Mucosa of rectum (tissue), 2 donors: Measurements from ENCODE around the gene CCDC77.
"Not testable (repeated sequence)": the region's sequence is repeated elsewhere in the genome, so short reads cannot be mapped to it uniquely, and the experiment has no call there.

ENCODE experiments used
- H3K27ac ChIP-seq, 2 donors: one replicate each; pipeline ENCODE4 v1.7.0; 2013; ENCODE audit warnings: inconsistent platforms in 2 of 2, low read depth in 2 of 2, low read length in 2 of 2
- H3K27me3 ChIP-seq, 2 donors: one replicate each; pipeline ENCODE4 v1.7.0; 2013; ENCODE audit warnings: low read length in 2 of 2; ENCODE audit not compliant: control insufficient read depth in 2 of 2, insufficient read depth in 2 of 2
- H3K36me3 ChIP-seq, 2 donors: one replicate each; pipeline ENCODE4 v1.7.0; 2013; ENCODE audit warnings: low read length in 2 of 2; ENCODE audit not compliant: control insufficient read depth in 2 of 2, insufficient read depth in 2 of 2
- H3K4me1 ChIP-seq, 2 donors: one replicate each; pipeline ENCODE4 v1.7.0; 2013; ENCODE audit warnings: low read length in 2 of 2, mild to moderate bottlenecking in 1 of 2; ENCODE audit not compliant: control insufficient read depth in 2 of 2, insufficient read depth in 2 of 2
- H3K4me3 ChIP-seq, 2 donors: one replicate each; pipeline ENCODE4 v1.7.0; 2013; ENCODE audit warnings: low read length in 2 of 2
- H3K9ac ChIP-seq, 2 donors: one replicate each; pipeline ENCODE4 v1.7.0; 2013; ENCODE audit warnings: low read length in 2 of 2, low read depth in 1 of 2, mild to moderate bottlenecking in 1 of 2
- H3K9me3 ChIP-seq, 2 donors: one replicate each; pipeline ENCODE4 v1.7.0; 2013; ENCODE audit warnings: low read length in 2 of 2; ENCODE audit not compliant: control insufficient read depth in 2 of 2
- donor health status: healthy.
- donor health status: Normal muscosa, but diverticular disease.

Gene CCDC77

DNA sequence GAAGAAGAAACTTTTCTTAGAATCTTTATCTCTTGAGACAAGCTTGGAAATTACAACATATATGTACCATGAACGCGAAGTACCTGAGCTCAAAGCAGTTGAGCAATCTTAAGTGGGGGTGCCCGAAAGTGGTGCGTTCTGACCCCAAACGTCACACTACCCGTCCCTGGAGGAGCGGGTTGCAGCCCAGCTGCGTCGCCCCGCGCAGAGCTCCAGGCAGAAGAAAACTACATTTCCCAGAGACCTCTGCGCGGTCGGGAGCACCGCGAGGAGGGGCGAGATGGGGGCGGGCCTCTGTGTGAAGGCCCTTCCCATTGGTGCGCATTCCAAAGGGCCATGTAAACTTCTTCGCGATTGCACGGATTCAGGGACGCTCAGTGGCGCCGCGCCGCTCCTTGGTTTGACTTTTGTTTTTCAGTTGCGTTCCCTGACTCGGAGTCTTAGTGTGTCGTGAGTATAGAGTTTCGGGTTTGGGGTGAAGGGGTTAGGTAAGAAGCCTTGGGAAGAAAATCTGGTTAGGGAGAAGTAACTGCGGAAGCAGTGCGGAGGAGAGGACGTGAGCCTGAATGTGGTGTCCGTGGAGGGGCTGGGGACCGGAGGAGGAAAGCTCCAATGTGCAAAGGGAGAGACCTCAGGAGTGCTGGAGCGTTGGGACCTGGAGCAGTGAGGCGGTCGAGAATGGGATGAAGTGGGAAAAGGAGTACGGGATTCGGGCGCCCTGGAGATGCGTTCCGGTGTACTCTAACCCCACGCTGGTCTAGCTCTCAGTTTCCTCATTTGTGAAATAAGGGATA, at the start of gene CCDC77:
TSS of gene CCDC77 (plus strand) at position 410 of the 794 bp plus-strand sequence. CDS start 7,740 bp downstream, outside the sequence.
- Histone ChIP-seq H3K9me3 (no peaks in the 10 kb centered on the region), H3K36me3 (no peaks in the 10 kb centered on the region), H3K27ac (peak within 1 kb of the TSS; percentile 49 to 68), H3K27me3 (no peaks in the 10 kb centered on the region), H3K4me3 (peak within 1 kb of the TSS; percentile 89 to 98), H3K4me1 (peaks cover 9 to 13% of the 10 kb centered on the region in 2 donors), H3K9ac (peak within 1 kb of the TSS; percentile 74 to 78)

DNA sequence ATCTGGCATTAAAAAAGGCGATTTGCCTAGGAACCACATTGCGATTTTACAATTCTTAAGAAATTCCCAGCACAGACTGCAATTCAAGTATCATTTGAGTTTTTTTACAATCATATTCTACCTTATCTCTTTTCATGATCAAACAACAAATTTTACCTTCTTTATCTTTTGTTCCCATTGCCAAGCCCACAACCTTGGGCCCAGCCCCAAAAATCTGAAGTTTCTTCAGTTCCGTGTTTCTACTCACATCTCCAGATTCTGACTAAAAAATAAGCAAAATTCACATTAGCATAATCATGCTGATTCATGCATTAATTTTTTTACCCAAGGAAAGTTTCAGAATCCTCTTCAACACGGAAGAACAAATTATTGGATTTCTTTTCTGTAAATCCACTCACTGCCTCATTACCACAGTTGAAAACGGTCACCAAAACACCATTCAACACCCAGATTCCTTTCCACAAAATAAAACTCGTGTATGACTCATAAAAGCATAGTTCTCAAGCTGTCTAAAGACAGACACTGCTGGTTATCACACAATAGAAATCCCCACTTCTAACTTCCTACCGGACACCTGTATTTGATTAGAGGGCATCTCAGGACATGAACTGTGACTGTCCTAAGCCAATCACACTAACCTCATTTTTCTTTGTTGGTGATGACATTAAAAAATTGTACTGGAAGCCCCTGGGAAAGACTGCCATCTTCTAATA, 45.0 kb upstream of the CCDC77 start:
- Histone ChIP-seq H3K27me3 (no peaks in the 10 kb centered on the region), H3K9me3 (no peaks in the 10 kb centered on the region), H3K4me3 (no peak overlapping the region), H3K36me3 (peaks cover 62 to 64% of the 10 kb centered on the region in 2 donors), H3K27ac (no peak overlapping the region), H3K9ac (no peak overlapping the region), H3K4me1 (peaks cover 0 to 5% of the 10 kb centered on the region in 2 donors)

DNA sequence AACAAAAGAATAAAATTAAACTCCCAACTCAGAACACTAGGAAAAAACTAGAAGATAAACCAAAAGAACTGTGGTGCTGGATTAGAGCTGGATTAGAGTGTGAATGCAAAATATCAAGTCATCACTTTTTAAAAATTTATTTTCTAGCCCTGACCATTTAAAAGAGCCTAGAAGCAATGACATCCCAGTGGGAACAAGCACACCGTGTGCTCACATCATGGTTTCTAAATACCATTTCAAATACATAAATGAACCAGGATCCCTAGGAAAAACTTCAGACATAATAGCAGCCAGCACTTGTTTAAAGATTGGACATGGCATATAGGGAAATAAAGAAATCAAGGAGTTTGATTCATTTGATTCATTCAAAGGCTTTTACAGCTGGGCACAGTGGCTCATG, 42.4 kb upstream of the CCDC77 start:
- no peak overlapping the region for H3K4me3 ChIP-seq
- H3K27me3 ChIP-seq, result no peaks in the 10 kb centered on the region
- no peak overlapping the region for H3K27ac ChIP-seq
- H3K9ac ChIP-seq, result no peak overlapping the region
- no peaks in the 10 kb centered on the region for H3K9me3 ChIP-seq
- H3K4me1 ChIP-seq, result peaks cover 0 to 5% of the 10 kb centered on the region in 2 donors
- H3K36me3 ChIP-seq, result peaks cover 58 to 74% of the 10 kb centered on the region in 2 donors

DNA sequence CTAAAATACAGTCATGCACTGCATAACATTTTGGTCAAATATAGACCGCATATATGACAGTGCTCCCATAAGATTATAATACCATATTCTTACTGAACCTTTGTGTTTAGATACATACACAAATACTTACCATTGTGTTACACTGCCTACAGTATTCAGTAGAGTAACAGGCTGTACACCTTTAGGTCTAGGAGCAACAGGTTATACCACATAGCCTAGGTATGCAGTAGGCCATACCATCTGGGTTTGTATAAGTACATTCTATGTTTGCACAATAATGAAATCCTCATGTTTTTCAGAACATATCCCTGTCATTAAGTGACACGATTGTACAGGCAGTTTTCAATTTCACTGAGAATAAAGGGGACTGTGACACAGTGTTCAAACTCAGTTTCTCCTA, 34.6 kb upstream of the CCDC77 start:
- Histone ChIP-seq H3K36me3 (peaks cover 55 to 62% of the 10 kb centered on the region in 2 donors), H3K27me3 (no peaks in the 10 kb centered on the region), H3K9me3 (peaks cover 2 to 3% of the 10 kb centered on the region in 2 donors), H3K4me1 (no peaks in the 10 kb centered on the region), H3K27ac (no peak overlapping the region), H3K9ac (no peak overlapping the region), H3K4me3 (no peak overlapping the region)

DNA sequence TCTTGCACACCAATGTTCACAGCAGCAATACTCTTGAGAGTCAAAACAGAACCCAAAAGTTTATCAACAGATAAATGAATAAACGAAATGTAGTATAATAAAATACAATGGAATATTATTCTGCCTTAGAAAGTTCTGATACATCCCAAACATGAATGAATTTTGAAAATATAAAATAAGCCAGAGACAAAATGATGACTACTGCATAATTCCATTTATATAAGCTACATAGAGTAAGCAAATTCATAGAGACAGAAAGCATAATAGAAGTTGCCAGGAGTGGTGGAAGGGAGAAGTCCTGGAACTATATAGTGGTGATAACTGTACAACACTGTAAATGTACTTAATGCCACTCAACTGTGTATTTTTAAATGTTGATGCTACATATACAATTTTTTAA, 33.5 kb upstream of the CCDC77 start:
- Histone ChIP-seq H3K27ac (no peak overlapping the region), H3K4me3 (no peak overlapping the region), H3K27me3 (no peaks in the 10 kb centered on the region), H3K9me3 (peaks cover 2 to 3% of the 10 kb centered on the region in 2 donors), H3K9ac (no peak overlapping the region), H3K36me3 (peaks cover 48 to 51% of the 10 kb centered on the region in 2 donors), H3K4me1 (no peaks in the 10 kb centered on the region)

DNA sequence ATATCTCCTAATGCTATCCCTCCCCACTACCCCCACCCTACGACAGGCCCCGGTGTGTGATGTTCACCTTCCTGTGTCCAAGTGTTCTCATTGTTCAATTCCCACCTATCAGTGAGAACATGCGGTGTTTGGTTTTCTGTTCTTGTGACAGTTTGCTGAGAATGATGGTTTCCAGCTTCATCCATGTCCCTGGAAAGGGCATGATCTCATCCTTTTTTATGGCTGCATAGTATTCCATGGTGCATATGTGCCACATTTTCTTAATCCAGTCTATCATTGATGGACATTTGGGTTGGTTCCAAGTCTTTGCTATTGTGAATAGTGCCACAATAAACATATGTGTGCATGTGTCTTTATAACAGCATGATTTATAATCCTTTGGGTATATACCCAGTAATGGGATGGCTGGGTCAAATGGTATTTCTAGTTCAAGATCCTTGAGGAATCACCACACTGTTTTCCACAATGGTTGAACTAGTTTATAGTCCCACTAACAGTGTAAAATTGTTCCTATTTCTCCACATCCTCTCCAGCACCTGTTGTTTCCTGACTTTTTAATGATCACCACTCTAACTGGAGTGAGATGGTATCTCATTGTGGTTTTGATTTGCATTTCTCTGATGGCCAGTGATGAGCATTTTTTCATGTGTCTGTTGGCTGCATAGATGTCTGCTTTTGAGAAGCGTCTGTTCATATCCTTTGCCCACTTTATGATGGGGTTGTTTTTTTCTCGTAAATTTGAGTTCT, 30.5 kb upstream of the CCDC77 start:
- not testable (repeated sequence) for H3K9me3 ChIP-seq, H3K4me3 ChIP-seq, H3K9ac ChIP-seq, H3K27me3 ChIP-seq, H3K4me1 ChIP-seq, H3K27ac ChIP-seq
- H3K36me3 ChIP-seq, result peaks cover 32 to 36% of the 10 kb centered on the region in 2 donors

DNA sequence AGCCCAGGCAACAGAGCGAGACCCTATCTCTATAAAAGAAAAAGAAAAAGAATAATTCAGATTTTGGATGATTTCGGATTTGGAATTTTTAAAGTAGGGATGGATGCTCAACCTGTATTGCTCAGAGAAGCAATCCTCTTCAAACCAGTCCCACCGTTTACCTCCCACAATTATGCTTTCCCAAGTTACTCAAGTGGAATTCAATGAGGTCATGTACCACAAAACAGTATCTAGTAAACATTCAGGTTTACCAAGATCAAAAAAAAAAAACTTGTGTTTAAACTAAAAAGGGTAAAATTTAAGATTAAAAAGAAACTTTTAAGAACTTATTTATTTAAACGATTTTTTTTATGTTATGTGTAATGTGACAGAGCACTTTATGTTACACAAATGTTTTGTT, 14.8 kb upstream of the CCDC77 start:
- Histone ChIP-seq H3K36me3 (peaks cover 28 to 36% of the 10 kb centered on the region in 2 donors), H3K27ac (no peak overlapping the region), H3K4me3 (peak overlapping the region in 1 of 2 donors; percentile 99), H3K4me1 (peaks cover 16 to 18% of the 10 kb centered on the region in 2 donors), H3K9me3 (no peaks in the 10 kb centered on the region), H3K9ac (no peak overlapping the region), H3K27me3 (no peaks in the 10 kb centered on the region)

DNA sequence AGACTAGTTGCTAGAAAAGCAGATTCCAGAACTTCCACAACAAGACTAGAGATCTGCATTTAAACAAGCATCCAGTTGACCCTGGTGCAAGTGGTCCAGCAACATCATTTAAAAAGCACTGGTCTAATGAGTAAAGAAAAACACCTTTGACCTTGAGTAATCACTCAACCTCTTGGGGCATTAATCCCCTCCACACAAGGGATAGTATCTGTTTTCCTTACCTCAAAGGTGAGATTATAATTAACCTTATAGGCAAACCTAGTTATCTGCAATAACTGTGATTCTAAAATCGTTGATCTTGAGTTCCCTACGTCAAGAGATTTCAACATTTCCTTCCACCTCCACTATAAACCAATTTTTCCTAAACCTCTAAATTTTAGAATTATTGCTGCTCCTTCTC, 13.4 kb upstream of the CCDC77 start:
- H3K9ac ChIP-seq, result peak overlapping the region; percentile 96 to 98
- H3K9me3 ChIP-seq, result no peaks in the 10 kb centered on the region
- H3K4me1 ChIP-seq, result peaks cover 16 to 18% of the 10 kb centered on the region in 2 donors
- H3K4me3 ChIP-seq, result peak overlapping the region; percentile 97 to 99
- H3K36me3 ChIP-seq, result peaks cover 18 to 24% of the 10 kb centered on the region in 2 donors
- H3K27ac ChIP-seq, result peak overlapping the region; percentile 98 to 99
- no peaks in the 10 kb centered on the region for H3K27me3 ChIP-seq

DNA sequence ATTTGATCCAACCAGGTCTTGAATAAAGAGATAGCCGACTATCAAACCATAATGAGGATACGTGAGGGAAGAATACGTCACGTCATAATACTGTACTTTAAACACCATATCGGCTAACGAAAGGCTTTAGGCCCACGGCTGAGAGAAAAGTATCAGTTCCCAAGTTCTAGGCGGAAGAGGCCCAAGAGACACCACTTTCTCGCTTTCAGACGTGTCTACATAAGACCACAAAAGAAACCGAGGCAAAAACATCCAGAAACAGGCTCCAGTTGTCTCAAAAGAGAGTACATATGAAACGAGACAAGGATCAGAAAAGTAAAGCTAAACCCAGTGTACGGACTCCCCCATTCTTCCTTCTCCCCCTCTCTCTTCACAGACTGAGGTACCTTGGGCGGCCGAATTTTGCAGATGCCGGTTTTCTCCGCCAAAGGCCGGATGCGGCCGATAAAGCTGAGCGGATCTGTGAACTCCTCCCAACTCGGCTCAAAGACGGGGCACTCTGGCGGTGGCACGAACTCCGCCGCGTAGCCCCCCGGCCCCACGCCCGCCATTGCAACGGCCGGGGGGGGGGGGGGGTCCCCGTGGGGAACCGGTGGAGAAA, 12.8 kb upstream of the CCDC77 start:
- Histone ChIP-seq H3K4me1 (peaks cover 16 to 18% of the 10 kb centered on the region in 2 donors), H3K27ac (peak overlapping the region; percentile 98 to 99), H3K9me3 (no peaks in the 10 kb centered on the region), H3K9ac (peak overlapping the region; percentile 96 to 98), H3K27me3 (no peaks in the 10 kb centered on the region), H3K36me3 (peaks cover 14 to 18% of the 10 kb centered on the region in 2 donors), H3K4me3 (peak overlapping the region; percentile 97 to 99)
